MM.1S (cell line): ENCODE measurements around the gene LMO7.

Experiments
- CTCF ChIP-seq: fragments of 300-600 bp; sonication (generic); IDR thresholded peaks from 2 replicates; pipeline ENCODE4 v1.5.1; 2016; ENCODE audit warnings: antibody characterized with exemption, low read length, mixed read lengths
- EZH2phosphoT487 ChIP-seq: fragments of 300-600 bp; sonication (generic); IDR thresholded peaks from 2 replicates; pipeline ENCODE4 v1.6.1; 2018; ENCODE audit warnings: antibody characterized with exemption, low read length

- no peak for TF ChIP-seq CTCF
- TF ChIP-seq EZH2phosphoT487, result no peak
These were observed 237.4 kb downstream of the LMO7 start for GRCh38 chr13:75873494-75873893.
